ENCODE data around the gene UGGT2. TPM values are rescaled to one million over a fixed set of nuclear protein-coding genes. Genes with fewer than 3 reads are reported as not detected.

The UGGT2 gene
- total RNA-seq, 1 donor from 2014 or later, result 45.1 TPM

GRCh38 chr13:96044238-96044637 lies 9.0 kb downstream of the UGGT2 start:
- no peak for TF ChIP-seq CTCF (IDR thresholded peaks at IDR 0.05; ENCODE audit: unreplicated experiment)
- peaks cover 36% of the 10 kb centered on the region for H3K9me3 Mint-ChIP-seq (ENCODE audit: low read depth)
- H3K27ac Mint-ChIP-seq, result no peak overlapping the region
- H3K4me3 Mint-ChIP-seq (ENCODE audit: low read depth), result no peak overlapping the region
- DNase-seq (ENCODE audit: low spot score, unreplicated experiment), result no peak
- no peaks in the 10 kb centered on the region for H3K4me1 Mint-ChIP-seq (ENCODE audit: low read depth)
- H3K27me3 Mint-ChIP-seq, result no peaks in the 10 kb centered on the region
- peaks cover 41% of the 10 kb centered on the region for H3K36me3 Mint-ChIP-seq (ENCODE audit: insufficient read depth)

GRCh38 chr13:96041326-96042110 lies 11.7 kb downstream of the UGGT2 start:
- H3K9me3 Mint-ChIP-seq (ENCODE audit: low read depth), result peaks cover 33% of the 10 kb centered on the region
- H3K4me3 Mint-ChIP-seq (ENCODE audit: low read depth), result no peak overlapping the region
- peaks cover 5% of the 10 kb centered on the region for H3K4me1 Mint-ChIP-seq (ENCODE audit: low read depth)
- no peak for TF ChIP-seq CTCF (IDR thresholded peaks at IDR 0.05; ENCODE audit: unreplicated experiment)
- DNase-seq (ENCODE audit: low spot score, unreplicated experiment), result no peak
- H3K27ac Mint-ChIP-seq, result no peak overlapping the region
- H3K36me3 Mint-ChIP-seq (ENCODE audit: insufficient read depth), result peaks cover 36% of the 10 kb centered on the region
- H3K27me3 Mint-ChIP-seq, result no peaks in the 10 kb centered on the region

- no peak for DNase-seq (ENCODE audit: low spot score, unreplicated experiment)
- Mint-ChIP-seq H3K4me1 (ENCODE audit: low read depth) (peaks cover 21% of the 10 kb centered on the region), H3K4me3 (ENCODE audit: low read depth) (no peak overlapping the region), H3K27ac (no peak overlapping the region), H3K9me3 (ENCODE audit: low read depth) (no peaks in the 10 kb centered on the region), H3K27me3 (no peaks in the 10 kb centered on the region), H3K36me3 (ENCODE audit: insufficient read depth) (peaks cover 3% of the 10 kb centered on the region)
- no peak for TF ChIP-seq CTCF (IDR thresholded peaks at IDR 0.05; ENCODE audit: unreplicated experiment)
Measured at GRCh38 chr13:96036515-96036914, 16.7 kb downstream of the UGGT2 start.

GRCh38 chr13:96034662-96035061 lies 18.5 kb downstream of the UGGT2 start:
- DNase-seq (ENCODE audit: low spot score, unreplicated experiment), result no peak
- Mint-ChIP-seq H3K36me3 (ENCODE audit: insufficient read depth) (peaks cover 6% of the 10 kb centered on the region), H3K9me3 (ENCODE audit: low read depth) (no peaks in the 10 kb centered on the region), H3K4me3 (ENCODE audit: low read depth) (no peak overlapping the region), H3K27ac (no peak overlapping the region), H3K27me3 (no peaks in the 10 kb centered on the region), H3K4me1 (ENCODE audit: low read depth) (peaks cover 21% of the 10 kb centered on the region)
- TF ChIP-seq CTCF (IDR thresholded peaks at IDR 0.05; ENCODE audit: unreplicated experiment), result no peak

- Mint-ChIP-seq H3K27ac (no peak overlapping the region), H3K4me3 (ENCODE audit: low read depth) (no peak overlapping the region), H3K27me3 (no peaks in the 10 kb centered on the region), H3K9me3 (ENCODE audit: low read depth) (no peaks in the 10 kb centered on the region), H3K4me1 (ENCODE audit: low read depth) (peaks cover 21% of the 10 kb centered on the region), H3K36me3 (ENCODE audit: insufficient read depth) (peaks cover 9% of the 10 kb centered on the region)
- DNase-seq (ENCODE audit: low spot score, unreplicated experiment), result no peak
- TF ChIP-seq CTCF (IDR thresholded peaks at IDR 0.05; ENCODE audit: unreplicated experiment), result no peak
Measured at GRCh38 chr13:96033220-96034015, 19.8 kb downstream of the UGGT2 start.
